OCI-LY7 (cell line): ENCODE measurements around the gene LRIT1. TPM values are rescaled to one million over a fixed set of nuclear protein-coding genes. Genes with fewer than 3 reads are reported as not detected.

ENCODE experiments used
- BruUV-seq: library from RNA; stranded (reverse); fragments of 400-500 nt; replicated peaks from 2 replicates; lab custom pipeline; 2021; lab: Mats Ljungman, UMichigan
- CTCF ChIA-PET: fragments of 300-600 bp; sonication (Branson Sonifier 250); formaldehyde crosslinking; loops from one replicate; lab custom pipeline; 2022; ENCODE audit warnings: antibody characterized with exemption; ENCODE audit not compliant: unreplicated experiment; lab: Charles Lee
- POLR2A ChIA-PET: fragments of 300-600 bp; sonication (Branson Sonifier 250); formaldehyde crosslinking; loops from one replicate; lab custom pipeline; 2022; ENCODE audit warnings: antibody characterized with exemption; lab: Charles Lee
- DNase-seq: peaks from one replicate; pipeline ENCODE4 v3.0.0-alpha.2; 2015; ENCODE audit warnings: low spot score
- H2AFZ ChIP-seq: fragments of 200-600 bp; sonication (generic), shearing (Covaris generic); 2 replicates; pipeline ENCODE4 v1.6.1; 2014; ENCODE audit warnings: mild to moderate bottlenecking, antibody characterized with exemption, low read length, moderate library complexity
- H3K27ac ChIP-seq: fragments of 200-600 bp; sonication (generic); 2 replicates; pipeline ENCODE4 v1.5.1; 2014; ENCODE audit warnings: mixed run types, low read depth, mild to moderate bottlenecking, moderate library complexity, low read length, inconsistent platforms; ENCODE audit not compliant: poor library complexity, severe bottlenecking
- H3K36me3 ChIP-seq: fragments of 200-600 bp; sonication (generic); 2 replicates; pipeline ENCODE4 v1.6.1; 2014; ENCODE audit warnings: mild to moderate bottlenecking, antibody characterized with exemption, low read length, moderate library complexity, mixed read lengths; ENCODE audit not compliant: insufficient read depth
- H3K4me1 ChIP-seq: fragments of 200-600 bp; sonication (generic); 2 replicates; pipeline ENCODE4 v1.5.1; 2014; ENCODE audit warnings: mild to moderate bottlenecking, low read length; ENCODE audit not compliant: insufficient read depth, poor library complexity, severe bottlenecking
- H3K4me2 ChIP-seq: fragments of 200-600 bp; sonication (generic); 2 replicates; pipeline ENCODE4 v1.6.1; 2014; ENCODE audit warnings: mild to moderate bottlenecking, low read length
- H3K4me3 ChIP-seq: fragments of 200-600 bp; sonication (generic); 2 replicates; pipeline ENCODE4 v1.5.1; 2014; ENCODE audit warnings: mild to moderate bottlenecking, low read depth, low read length; ENCODE audit not compliant: poor library complexity, severe bottlenecking
- H3K79me2 ChIP-seq: fragments of 200-600 bp; sonication (generic); 2 replicates; pipeline ENCODE4 v1.6.1; 2016; ENCODE audit warnings: low read depth, mild to moderate bottlenecking, low read length, moderate library complexity, mixed read lengths; ENCODE audit not compliant: insufficient read depth
- H3K9me2 ChIP-seq: fragments of 200-600 bp; sonication (generic); 2 replicates; pipeline ENCODE4 v1.6.1; 2016; ENCODE audit warnings: mild to moderate bottlenecking, low read length, mixed read lengths; ENCODE audit not compliant: insufficient read depth
- H3K9me3 ChIP-seq: fragments of 200-600 bp; sonication (generic); 2 replicates; pipeline ENCODE4 v1.6.1; 2014; ENCODE audit warnings: mild to moderate bottlenecking, mixed run types, low read length, mixed read lengths
- H4K20me1 ChIP-seq: fragments of 200-600 bp; sonication (generic); 2 replicates; pipeline ENCODE4 v1.6.1; 2014; ENCODE audit warnings: mild to moderate bottlenecking, antibody characterized with exemption, low read length, moderate library complexity, mixed read lengths; ENCODE audit not compliant: insufficient read depth
- EZH2phosphoT487 ChIP-seq: fragments of 200-600 bp; sonication (generic); IDR thresholded peaks from 2 replicates; pipeline ENCODE4 v1.6.1; 2018; ENCODE audit warnings: low read depth, borderline replicate concordance, mild to moderate bottlenecking, mixed run types, antibody characterized with exemption, low read length, moderate library complexity, mixed read lengths
- intact Hi-C: fragments of 100-400 bp; cut with micrococcal nuclease; formaldehyde crosslinking; loops from one replicate; pipeline ENCODE4 v1.10.0; 2022; ENCODE audit not compliant: unreplicated experiment
- total RNA-seq, 2 experiments: library from RNA; depleted of rRNA in 1 of 2; stranded (reverse); fragments of >200 nt in 1 of 2; shearing (Covaris generic) in 1 of 2; gene quantifications; 2 replicates each; pipeline ENCODE4 v1.2.3, GENCODE V29; 2014 to 2022
- TF ChIP-seq, protein P1 (sequence below): fragments of 200-600 bp; sonication (generic); conservative IDR thresholded peaks from 2 replicates; pipeline ENCODE4 v1.5.1; 2014; ENCODE audit warnings: mild to moderate bottlenecking, antibody characterized with exemption, low read length, moderate library complexity, mixed read lengths

LRIT1 gene
- total RNA-seq, 2 experiments from 2014 or later, result not detected

DNA sequence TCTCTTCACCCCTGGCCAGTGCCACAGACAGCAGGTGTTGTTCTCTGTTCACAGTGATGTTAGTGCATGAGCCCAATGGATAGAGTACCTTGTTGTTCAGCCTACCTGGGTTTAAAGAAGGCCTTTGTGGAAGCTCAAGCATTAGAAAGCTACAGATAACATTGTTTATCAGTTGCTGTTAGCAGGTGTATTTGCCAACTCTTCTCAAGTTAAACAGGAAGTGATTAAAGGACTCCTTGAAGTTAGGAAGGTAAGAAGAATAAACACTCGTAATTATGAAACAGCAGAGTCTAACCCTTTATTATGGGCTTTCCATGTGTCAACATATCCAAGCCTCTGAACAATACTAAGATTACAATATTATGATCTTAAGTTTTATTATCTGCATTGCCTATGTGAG, 29.4 kb upstream of the LRIT1 start:
- Histone ChIP-seq H3K27ac (no peak overlapping the region), H3K4me3 (no peak overlapping the region), H3K36me3 (no peaks in the 10 kb centered on the region)

DNA sequence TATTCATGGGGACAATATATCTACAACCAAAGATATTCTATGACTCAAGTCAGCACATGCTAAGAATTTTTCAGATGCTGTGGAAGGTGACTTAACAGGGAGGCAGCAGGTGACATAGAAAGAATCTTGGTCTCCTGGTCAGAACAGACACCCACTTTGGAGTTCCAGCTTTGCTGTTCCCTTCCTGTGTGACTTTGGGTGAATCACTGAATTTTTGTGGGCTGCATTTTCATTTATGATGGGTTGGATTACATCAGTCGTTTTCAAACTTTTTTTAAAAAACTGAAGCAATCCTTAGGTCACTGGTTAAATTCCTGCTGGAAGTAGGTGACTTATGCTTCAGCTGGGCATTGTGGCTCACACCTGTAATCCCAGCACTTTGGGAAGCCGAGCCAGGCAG, 28.4 kb upstream of the LRIT1 start:
- Histone ChIP-seq H3K9me3 (no peaks in the 10 kb centered on the region), H3K4me2 (no peak overlapping the region), H3K27ac (no peak overlapping the region), H3K36me3 (no peaks in the 10 kb centered on the region), H3K79me2 (no peaks in the 10 kb centered on the region), H4K20me1 (no peaks in the 10 kb centered on the region), H3K4me1 (no peaks in the 10 kb centered on the region), H2AFZ (no peak overlapping the region), H3K9me2 (no peaks in the 10 kb centered on the region), H3K4me3 (no peak overlapping the region)
- BruUV-seq, result no TSS peak
- ChIA-PET POLR2A (no interaction called here), CTCF (no interaction called here)
- TF ChIP-seq, protein P1, sequence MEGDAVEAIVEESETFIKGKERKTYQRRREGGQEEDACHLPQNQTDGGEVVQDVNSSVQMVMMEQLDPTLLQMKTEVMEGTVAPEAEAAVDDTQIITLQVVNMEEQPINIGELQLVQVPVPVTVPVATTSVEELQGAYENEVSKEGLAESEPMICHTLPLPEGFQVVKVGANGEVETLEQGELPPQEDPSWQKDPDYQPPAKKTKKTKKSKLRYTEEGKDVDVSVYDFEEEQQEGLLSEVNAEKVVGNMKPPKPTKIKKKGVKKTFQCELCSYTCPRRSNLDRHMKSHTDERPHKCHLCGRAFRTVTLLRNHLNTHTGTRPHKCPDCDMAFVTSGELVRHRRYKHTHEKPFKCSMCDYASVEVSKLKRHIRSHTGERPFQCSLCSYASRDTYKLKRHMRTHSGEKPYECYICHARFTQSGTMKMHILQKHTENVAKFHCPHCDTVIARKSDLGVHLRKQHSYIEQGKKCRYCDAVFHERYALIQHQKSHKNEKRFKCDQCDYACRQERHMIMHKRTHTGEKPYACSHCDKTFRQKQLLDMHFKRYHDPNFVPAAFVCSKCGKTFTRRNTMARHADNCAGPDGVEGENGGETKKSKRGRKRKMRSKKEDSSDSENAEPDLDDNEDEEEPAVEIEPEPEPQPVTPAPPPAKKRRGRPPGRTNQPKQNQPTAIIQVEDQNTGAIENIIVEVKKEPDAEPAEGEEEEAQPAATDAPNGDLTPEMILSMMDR, result no peak
- TF ChIP-seq EZH2phosphoT487, result no peak
- intact Hi-C loops, result loop anchor here (5.0 to 10.0 kb wide), 2 partner anchors 83 to 155 kb away; no protein-coding TSS in a partner anchor
- DNase-seq, result no peak

More for the DNA sequence above, 29.4 kb upstream of the LRIT1 start:
- no peak for DNase-seq
- Histone ChIP-seq H3K4me2 (no peak overlapping the region), H4K20me1 (no peaks in the 10 kb centered on the region), H2AFZ (no peak overlapping the region), H3K79me2 (no peaks in the 10 kb centered on the region), H3K9me2 (no peaks in the 10 kb centered on the region), H3K9me3 (no peaks in the 10 kb centered on the region), H3K4me1 (no peaks in the 10 kb centered on the region)
- ChIA-PET CTCF (no interaction called here), POLR2A (no interaction called here)
- TF ChIP-seq, protein P1, result no peak
- no peak for TF ChIP-seq EZH2phosphoT487
- no TSS peak for BruUV-seq
- intact Hi-C loops, result no loop called here

DNA sequence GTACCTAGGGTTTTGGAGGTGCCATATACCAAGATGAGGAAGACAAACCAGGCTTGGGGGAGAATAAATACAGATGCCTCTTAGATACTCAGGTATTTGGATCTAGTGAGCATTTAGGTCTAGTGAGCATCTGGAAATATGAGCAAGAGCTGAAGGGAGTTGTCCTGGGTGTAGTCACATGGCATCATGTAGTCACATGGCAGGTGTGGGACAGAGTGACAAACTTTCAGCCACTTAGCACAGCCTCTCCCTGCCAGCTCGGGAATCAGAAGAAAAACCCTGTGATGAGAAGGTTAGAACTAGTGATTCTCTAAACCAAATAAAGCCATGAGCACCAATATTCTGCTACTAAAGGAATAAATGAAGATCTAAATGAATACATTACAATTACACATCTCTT, 27.8 kb upstream of the LRIT1 start:
- no peak overlapping the region for H2AFZ ChIP-seq
- H3K9me3 ChIP-seq, result no peaks in the 10 kb centered on the region
- DNase-seq, result no peak
- TF ChIP-seq, protein P1, result no peak
- no peak for TF ChIP-seq EZH2phosphoT487
- intact Hi-C loops, result loop anchor here (5.0 to 10.0 kb wide), 2 partner anchors 83 to 156 kb away; no protein-coding TSS in a partner anchor
- no peaks in the 10 kb centered on the region for H3K4me1 ChIP-seq
- H3K36me3 ChIP-seq, result no peaks in the 10 kb centered on the region
- no peaks in the 10 kb centered on the region for H3K79me2 ChIP-seq
- H3K9me2 ChIP-seq, result no peaks in the 10 kb centered on the region
- H3K27ac ChIP-seq, result no peak overlapping the region
- ChIA-PET POLR2A (no interaction called here), CTCF (no interaction called here)
- no peak overlapping the region for H3K4me3 ChIP-seq
- no peaks in the 10 kb centered on the region for H4K20me1 ChIP-seq
- H3K4me2 ChIP-seq, result no peak overlapping the region
- no TSS peak for BruUV-seq
